ENCODE data around the gene FLOT2. TPM values are rescaled to one million over a fixed set of nuclear protein-coding genes. Genes with fewer than 3 reads are reported as not detected.

Gene FLOT2
- total and polyA plus RNA-seq, 2 donors (not counting 1 experiment from before 2014, with no cell fraction given), result 196 to 270 TPM

DNA sequence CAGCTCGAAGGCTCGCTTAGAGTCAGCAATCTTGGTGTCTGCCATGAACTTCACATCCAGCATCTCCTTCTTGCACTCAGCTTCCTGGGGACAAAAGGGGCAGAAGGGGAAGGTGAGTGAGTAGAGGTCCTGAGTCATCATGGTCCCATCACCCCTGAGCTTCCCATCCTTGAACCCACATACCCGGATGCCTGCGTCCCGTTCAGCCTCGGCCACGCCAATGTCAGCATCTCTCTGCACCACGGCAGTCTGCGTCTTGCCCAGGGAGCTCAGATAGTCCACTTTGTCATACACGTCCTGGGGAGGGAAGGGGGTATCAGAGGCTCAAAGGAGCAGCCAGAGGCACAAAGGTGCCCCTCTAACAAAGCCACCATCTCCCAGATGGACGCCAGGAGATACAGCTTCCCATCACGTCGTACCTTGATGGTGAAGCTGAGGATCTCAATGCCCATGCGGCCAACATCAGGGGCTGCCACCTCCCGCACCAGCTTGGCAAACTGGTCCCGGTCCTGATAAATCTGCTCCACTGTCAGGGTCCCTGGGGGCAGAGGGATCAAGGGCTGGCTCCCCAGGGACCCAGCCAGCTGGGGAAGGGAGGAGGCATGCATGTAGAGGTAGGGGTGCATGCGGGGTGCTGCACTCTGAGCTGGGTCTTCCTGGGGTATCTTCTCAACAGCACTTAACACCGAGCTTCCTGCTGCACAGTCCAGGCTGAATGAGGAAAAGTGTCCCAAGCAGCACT is 15.2 kb downstream of the FLOT2 start:
- H3K4me1 Mint-ChIP-seq, result peaks cover 22% of the 10 kb centered on the region
- ATAC-seq (ENCODE audit: low read depth), result no peak
- Histone ChIP-seq H3K4me3 (ENCODE audit: control extremely low read depth in 1 of 5, extremely low read depth in 1 of 5, insufficient read depth in 1 of 5, low read depth in 2 of 5, low read length in 4 of 5) (no peak overlapping the region), H4K20me1 (ENCODE audit: control insufficient read depth, insufficient read depth, low read length, poor library complexity, severe bottlenecking) (peaks cover 77% of the 10 kb centered on the region), H3K4me1 (ENCODE audit: control insufficient read depth in 2 of 2, insufficient read depth in 2 of 2, low read length in 2 of 2) (peaks cover 4 to 10% of the 10 kb centered on the region in 2 donors), H3K27me3 (replicated peaks in 1 of 4; ENCODE audit: control extremely low read depth in 1 of 4, control insufficient read depth in 3 of 4, insufficient read depth in 4 of 4, low read length in 3 of 4) (no peaks in the 10 kb centered on the region), H2AFZ (ENCODE audit: insufficient read depth, low read depth, low read length, poor library complexity, severe bottlenecking) (no peak overlapping the region), H3K79me2 (ENCODE audit: control insufficient read depth, insufficient read depth, low read length) (peaks cover 42% of the 10 kb centered on the region), H3K27ac (ENCODE audit: low read length in 2 of 2) (no peak overlapping the region), H3K9ac (ENCODE audit: low read length) (no peak overlapping the region), H3K9me3 (ENCODE audit: control extremely low read depth in 1 of 3, control insufficient read depth in 2 of 3, insufficient read depth in 1 of 3, low read length in 2 of 3) (no peaks in the 10 kb centered on the region), H3K36me3 (replicated peaks in 1 of 2; ENCODE audit: control extremely low read depth in 1 of 2, control insufficient read depth in 1 of 2, extremely low read depth in 1 of 2, insufficient read depth in 2 of 2, low read length in 1 of 2) (peaks cover 0 to 95% of the 10 kb centered on the region in 2 experiments), H3K4me2 (replicated peaks; ENCODE audit: low read depth, low read length, poor library complexity, severe bottlenecking) (no peak overlapping the region)
- ChIA-PET CTCF (interaction anchor here (2.5 kb wide), 1 partner anchor 118 kb away, joined by 13 read pairs; no protein-coding TSS in a partner anchor), POLR2A (interaction anchor here (1.1 kb wide), 1 partner anchor 11 kb away, joined by 4 read pairs; no protein-coding TSS in a partner anchor)
- DNase-seq, result no peak
- intact Hi-C loops (cut with micrococcal nuclease), result no loop called here
- no peaks in the 10 kb centered on the region for H3K27me3 Mint-ChIP-seq
- 96% methylated on average over 11 of the region's 18 CpGs for whole genome bisulfite sequencing (ENCODE audit: insufficient coverage)
- TF ChIP-seq CTCF (IDR thresholded peaks at IDR 0.05), result no peak
- TF ChIP-seq EZH2 (IDR thresholded peaks at IDR 0.05; ENCODE audit: borderline replicate concordance, insufficient read depth, low read depth, low read length, poor library complexity, severe bottlenecking), result no peak
- H3K9me3 Mint-ChIP-seq (ENCODE audit: insufficient read depth), result no peaks in the 10 kb centered on the region
- no peak overlapping the region for H3K4me3 Mint-ChIP-seq
- H3K27ac Mint-ChIP-seq, result no peak overlapping the region

DNA sequence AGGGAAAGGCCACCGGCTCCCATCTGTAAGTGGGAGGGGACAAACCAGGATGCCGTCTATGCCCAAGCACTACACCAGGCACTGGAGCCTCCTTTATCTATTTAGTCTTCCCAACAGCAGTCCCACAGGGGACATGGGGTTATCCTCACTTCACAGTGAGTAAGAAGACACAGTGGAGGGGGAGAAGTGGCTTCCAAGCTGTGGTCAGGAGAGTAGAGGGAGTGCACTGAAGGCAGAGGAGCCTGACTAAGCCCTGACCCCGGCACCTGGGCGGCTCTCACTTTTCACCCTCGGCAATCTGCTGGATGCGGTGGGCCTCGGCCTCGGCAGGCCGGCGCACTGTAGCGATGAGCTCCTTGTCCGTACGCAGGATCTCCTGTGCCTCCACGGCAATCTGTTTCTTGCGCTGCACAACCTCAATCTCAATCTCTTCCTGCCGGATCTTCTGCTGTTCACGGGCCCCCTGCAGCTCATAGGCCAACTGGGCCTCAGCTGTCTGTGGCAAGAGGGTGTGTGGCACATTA is 15.9 kb downstream of the FLOT2 start:
- Histone ChIP-seq H2AFZ (ENCODE audit: insufficient read depth, low read depth, low read length, poor library complexity, severe bottlenecking) (no peak overlapping the region), H3K27ac (ENCODE audit: low read length in 2 of 2) (no peak overlapping the region), H3K36me3 (replicated peaks in 1 of 2; ENCODE audit: control extremely low read depth in 1 of 2, control insufficient read depth in 1 of 2, extremely low read depth in 1 of 2, insufficient read depth in 2 of 2, low read length in 1 of 2) (peaks cover 0 to 88% of the 10 kb centered on the region in 2 experiments), H3K4me3 (ENCODE audit: control extremely low read depth in 1 of 5, extremely low read depth in 1 of 5, insufficient read depth in 1 of 5, low read depth in 2 of 5, low read length in 4 of 5) (no peak overlapping the region), H3K27me3 (replicated peaks in 1 of 4; ENCODE audit: control extremely low read depth in 1 of 4, control insufficient read depth in 3 of 4, insufficient read depth in 4 of 4, low read length in 3 of 4) (no peaks in the 10 kb centered on the region), H3K9ac (ENCODE audit: low read length) (no peak overlapping the region), H3K79me2 (ENCODE audit: control insufficient read depth, insufficient read depth, low read length) (peaks cover 35% of the 10 kb centered on the region), H3K4me2 (replicated peaks; ENCODE audit: low read depth, low read length, poor library complexity, severe bottlenecking) (no peak overlapping the region), H4K20me1 (ENCODE audit: control insufficient read depth, insufficient read depth, low read length, poor library complexity, severe bottlenecking) (peaks cover 70% of the 10 kb centered on the region), H3K4me1 (ENCODE audit: control insufficient read depth in 2 of 2, insufficient read depth in 2 of 2, low read length in 2 of 2) (peaks cover 4 to 8% of the 10 kb centered on the region in 2 donors), H3K9me3 (ENCODE audit: control extremely low read depth in 1 of 3, control insufficient read depth in 2 of 3, insufficient read depth in 1 of 3, low read length in 2 of 3) (no peaks in the 10 kb centered on the region)
- no peak overlapping the region for H3K27ac Mint-ChIP-seq
- DNase-seq (no peak), ATAC-seq (ENCODE audit: low read depth) (no peak)
- CTCF ChIA-PET, result interaction anchor here (2.5 kb wide), 1 partner anchor 118 kb away, joined by 13 read pairs; no protein-coding TSS in a partner anchor
- H3K4me3 Mint-ChIP-seq, result no peak overlapping the region
- POLR2A ChIA-PET, result interaction anchor here (1.1 kb wide), 1 partner anchor 10 kb away, joined by 4 read pairs; no protein-coding TSS in a partner anchor
- no peaks in the 10 kb centered on the region for H3K27me3 Mint-ChIP-seq
- TF ChIP-seq EZH2 (IDR thresholded peaks at IDR 0.05; ENCODE audit: borderline replicate concordance, insufficient read depth, low read depth, low read length, poor library complexity, severe bottlenecking) (no peak), CTCF (IDR thresholded peaks at IDR 0.05) (no peak)
- WGBS (ENCODE audit: insufficient coverage), result 97% methylated on average over 15 of the region's 17 CpGs
- no peaks in the 10 kb centered on the region for H3K9me3 Mint-ChIP-seq (ENCODE audit: insufficient read depth)
- intact Hi-C loops (cut with micrococcal nuclease), result no loop called here
- peaks cover 17% of the 10 kb centered on the region for H3K4me1 Mint-ChIP-seq

All from B cell (primary cell).